Measurements from ENCODE around the gene CCL8. TPM values are rescaled to one million over a fixed set of nuclear protein-coding genes. Genes with fewer than 3 reads are reported as not detected.

CCL8 gene
- total RNA-seq, 6 donors from 2014 or later = 0.29 to 3.2 (median 1.4) TPM; not detected in 3

GRCh38 chr17:34347063-34347462 is 27.8 kb downstream of the CCL8 start:
- ATAC-seq (ENCODE audit: low FRiP score in 2 of 2) (no peak), DNase-seq (no peak)
- H3K27me3 ChIP-seq = no peaks in the 10 kb centered on the region
- H3K27ac ChIP-seq = no peak overlapping the region
- TF ChIP-seq EP300 (IDR thresholded peaks at IDR 0.05) (no peak), CTCF (IDR thresholded peaks at IDR 0.05) (no peak), POLR2AphosphoS5 (IDR thresholded peaks at IDR 0.05) (no peak), POLR2A (IDR thresholded peaks at IDR 0.05) (no peak)
- no peaks in the 10 kb centered on the region for H3K36me3 ChIP-seq
- WGBS, 2 donors = 51 to 60% methylated on average over 4 of the region's 4 CpGs
- no peaks in the 10 kb centered on the region for H3K4me1 ChIP-seq
- H3K9me3 ChIP-seq = no peaks in the 10 kb centered on the region
- H3K4me3 ChIP-seq = no peak overlapping the region

- no peak overlapping the region for H3K4me3 ChIP-seq
- H3K4me1 ChIP-seq = no peaks in the 10 kb centered on the region
- WGBS, 2 donors = 67 to 73% methylated on average over 4 of the region's 4 CpGs
- ATAC-seq (ENCODE audit: low FRiP score in 2 of 2) = no peak
- no peak overlapping the region for H3K27ac ChIP-seq
- H3K36me3 ChIP-seq = no peaks in the 10 kb centered on the region
- H3K9me3 ChIP-seq = no peaks in the 10 kb centered on the region
- TF ChIP-seq EP300 (IDR thresholded peaks at IDR 0.05) (no peak), POLR2AphosphoS5 (IDR thresholded peaks at IDR 0.05) (no peak), POLR2A (IDR thresholded peaks at IDR 0.05) (no peak), CTCF (IDR thresholded peaks at IDR 0.05) (no peak)
- DNase-seq = no peak
- H3K27me3 ChIP-seq = no peaks in the 10 kb centered on the region
These were observed 30.5 kb downstream of the CCL8 start for GRCh38 chr17:34349751-34350150.

DNA sequence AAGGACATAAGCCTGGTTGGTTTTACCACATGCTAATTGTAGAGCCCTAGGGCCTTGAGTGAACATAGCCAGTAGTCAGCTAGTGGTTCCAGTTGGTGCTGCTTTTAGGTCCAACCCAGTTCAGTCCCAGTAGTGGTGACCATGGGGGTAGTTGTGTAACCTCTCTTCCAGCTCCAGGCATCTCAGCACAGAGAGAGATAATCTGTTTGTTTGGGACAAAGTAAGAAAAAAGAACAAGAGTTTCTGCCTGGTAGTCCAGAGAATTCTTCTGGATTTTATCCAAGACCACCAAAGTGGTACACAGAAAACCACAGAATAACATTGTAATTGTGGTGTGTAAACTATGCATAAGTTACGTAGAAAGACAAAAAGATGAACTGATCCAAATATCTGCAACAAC is 31.9 kb downstream of the CCL8 start:
- DNase-seq (no peak), ATAC-seq (ENCODE audit: low FRiP score in 2 of 2) (no peak)
- TF ChIP-seq POLR2AphosphoS5 (IDR thresholded peaks at IDR 0.05) (no peak), CTCF (IDR thresholded peaks at IDR 0.05) (no peak), POLR2A (IDR thresholded peaks at IDR 0.05) (no peak), EP300 (IDR thresholded peaks at IDR 0.05) (no peak)
- H3K27me3 ChIP-seq = no peaks in the 10 kb centered on the region
- H3K36me3 ChIP-seq = no peaks in the 10 kb centered on the region
- H3K4me3 ChIP-seq = no peak overlapping the region
- 78 to 92% methylated on average over 1 of the region's 1 CpG for WGBS, 2 donors
- peaks cover 0 to 5% (median 3%) of the 10 kb centered on the region in 4 donors for H3K4me1 ChIP-seq
- H3K9me3 ChIP-seq = no peaks in the 10 kb centered on the region
- H3K27ac ChIP-seq = no peak overlapping the region

DNA sequence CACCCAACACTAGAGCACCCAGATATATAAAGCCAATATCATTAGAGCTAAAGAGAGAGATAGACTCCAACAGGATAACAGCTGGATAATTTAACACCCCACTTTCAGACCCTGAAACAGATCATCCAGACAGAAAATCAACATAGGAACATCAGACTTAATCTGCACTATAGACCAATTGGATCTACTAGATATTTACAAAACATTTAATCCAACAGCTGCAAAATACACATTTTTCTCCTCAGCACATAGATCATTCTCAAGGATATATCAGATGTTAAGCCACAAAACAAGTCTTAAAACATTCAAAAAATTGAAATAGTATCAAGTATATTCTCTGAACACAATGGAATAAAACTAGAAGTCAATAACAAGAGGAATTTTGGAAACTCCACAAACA is 33.0 kb downstream of the CCL8 start:
- no peak overlapping the region for H3K4me3 ChIP-seq
- TF ChIP-seq EP300 (IDR thresholded peaks at IDR 0.05) = no peak
- peaks cover 0 to 5% (median 3%) of the 10 kb centered on the region in 4 donors for H3K4me1 ChIP-seq
- no peak for DNase-seq
- no peak for ATAC-seq (ENCODE audit: low FRiP score in 2 of 2)
- H3K27me3 ChIP-seq = no peaks in the 10 kb centered on the region
- no peaks in the 10 kb centered on the region for H3K36me3 ChIP-seq
- H3K9me3 ChIP-seq = no peaks in the 10 kb centered on the region
- no peak overlapping the region for H3K27ac ChIP-seq

DNA sequence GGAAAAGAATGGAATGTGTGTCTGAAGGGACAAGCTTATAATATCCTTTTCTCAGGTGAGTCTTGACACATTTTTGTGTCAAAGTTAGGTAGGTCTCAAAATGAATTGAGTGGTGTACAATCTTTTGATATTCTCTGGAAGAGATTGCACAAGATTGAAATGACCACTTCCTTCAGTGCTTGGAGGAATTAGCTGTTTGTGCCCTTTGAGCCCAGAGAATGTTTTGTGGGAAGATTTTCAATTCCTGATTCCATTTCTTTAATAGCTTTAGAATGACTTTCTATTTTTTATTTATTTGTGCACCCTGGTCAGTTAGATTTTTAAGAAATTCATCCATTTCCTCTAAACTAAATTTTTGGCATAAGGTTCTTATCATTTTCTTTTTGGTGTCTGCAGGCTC is 35.4 kb downstream of the CCL8 start:
- no peak for DNase-seq
- no peaks in the 10 kb centered on the region for H3K27me3 ChIP-seq
- no peaks in the 10 kb centered on the region for H3K9me3 ChIP-seq
- TF ChIP-seq EP300 (IDR thresholded peaks at IDR 0.05) (no peak), POLR2AphosphoS5 (IDR thresholded peaks at IDR 0.05) (no peak), POLR2A (IDR thresholded peaks at IDR 0.05) (no peak), CTCF (IDR thresholded peaks at IDR 0.05) (no peak)
- H3K4me1 ChIP-seq = peaks cover 0 to 5% (median 3%) of the 10 kb centered on the region in 4 donors
- ATAC-seq (ENCODE audit: low FRiP score in 2 of 2) = no peak
- no peak overlapping the region for H3K4me3 ChIP-seq
- no peaks in the 10 kb centered on the region for H3K36me3 ChIP-seq
- no peak overlapping the region for H3K27ac ChIP-seq
